HepG2 (cell line): ENCODE measurements around the gene SMARCA2. TPM values are rescaled to one million over a fixed set of nuclear protein-coding genes. Genes with fewer than 3 reads are reported as not detected.

Experiments used
- ATAC-seq: fragments of 200-7000 bp; cut with Tn5 transposase; 3 replicates; pipeline ENCODE4 v1.9.1; 2020; ENCODE audit warnings: mild to moderate bottlenecking, moderate library complexity
- BruUV-seq: library from RNA; stranded (reverse); fragments of 400-500 nt; replicated peaks from 2 replicates; lab custom pipeline; 2021; lab: Mats Ljungman, UMichigan
- CTCF ChIA-PET: fragments of 300-600 bp; formaldehyde crosslinking; extraction: SDS; loops from one replicate; lab custom pipeline; 2021; ENCODE audit warnings: low total read pairs, inconsistent platforms, low intra/inter-chr PET ratio; lab: Yijun Ruan, JAX
- POLR2A ChIA-PET: fragments of 350-600 bp; sonication (Branson Sonifier 250); formaldehyde crosslinking; loops from one replicate; lab custom pipeline; 2020; ENCODE audit warnings: antibody characterized with exemption, inconsistent platforms; lab: Yijun Ruan, JAX
- DNase-seq: peaks from one replicate; pipeline ENCODE4 v3.0.0-alpha.2; 2015; ENCODE audit warnings: low spot score
- FAIRE-seq: peaks from 3 replicates; lab custom pipeline; 2011; peaks lifted over from hg19 to GRCh38; lab: Jason Lieb, UNC
- H2AFZ ChIP-seq: one replicate; pipeline ENCODE4 v1.6.1; 2011; ENCODE audit warnings: low read length, inconsistent platforms
- H3K27ac ChIP-seq: fragments of 300-600 bp; 3 replicates; pipeline ENCODE4 v1.8.0; 2011; ENCODE audit warnings: mixed run types, mild to moderate bottlenecking, mixed read lengths, low read length, inconsistent platforms; ENCODE audit not compliant: insufficient read depth; ENCODE audit errors: extremely low read length
- H3K27me3 ChIP-seq, 2 experiments: fragments of 200-600 bp in 1 of 2; 2 replicates in 1 of 2; 3 replicates in 1 of 2; pipeline versions ENCODE4 v1.6.0 to v1.8.0; 2011; ENCODE audit warnings: low read length in 2 of 2, mild to moderate bottlenecking in 2 of 2, moderate library complexity in 2 of 2, inconsistent platforms in 1 of 2; ENCODE audit not compliant: insufficient read depth in 2 of 2, control insufficient read depth in 1 of 2
- H3K36me3 ChIP-seq, 2 experiments: fragments of 200-600 bp in 1 of 2; replicated peaks in 1 of 2; 2 replicates in 1 of 2; 3 replicates in 1 of 2; pipeline versions ENCODE4 v1.5.1 to v1.8.0; 2011; ENCODE audit warnings: low read length in 2 of 2, inconsistent platforms in 1 of 2; ENCODE audit not compliant: insufficient read depth in 2 of 2, control insufficient read depth in 1 of 2
- H3K4me1 ChIP-seq: 2 replicates; pipeline ENCODE4 v1.5.1; 2012; ENCODE audit warnings: low read length, inconsistent platforms; ENCODE audit not compliant: insufficient read depth
- H3K4me2 ChIP-seq: 2 replicates; pipeline ENCODE4 v1.6.0; 2011; ENCODE audit warnings: low read depth, low read length, inconsistent platforms
- H3K4me3 ChIP-seq, 3 experiments: fragments of 200-600 bp in 1 of 3; sonication (generic), shearing (Covaris generic) in 1 of 3; replicated peaks in 1 of 3; 2 replicates each; pipeline ENCODE4 v1.5.1; 2011 to 2016; ENCODE audit warnings: low read length in 3 of 3, inconsistent platforms in 2 of 3, low read depth in 2 of 3, mild to moderate bottlenecking in 2 of 3, control low read depth in 1 of 3, mixed read lengths in 1 of 3; ENCODE audit not compliant: insufficient read depth in 1 of 3
- H3K79me2 ChIP-seq: one replicate; pipeline ENCODE4 v1.6.1; 2011; ENCODE audit warnings: low read length, inconsistent platforms; ENCODE audit not compliant: insufficient read depth
- H3K9ac ChIP-seq: 2 replicates; pipeline ENCODE4 v1.6.0; 2011; ENCODE audit warnings: mild to moderate bottlenecking, low read depth, low read length, inconsistent platforms; ENCODE audit not compliant: insufficient read depth
- H3K9me3 ChIP-seq: 2 replicates; pipeline ENCODE4 v1.5.1; 2012; ENCODE audit warnings: mild to moderate bottlenecking, low read length
- H4K20me1 ChIP-seq: 2 replicates; pipeline ENCODE4 v1.6.0; 2011; ENCODE audit warnings: inconsistent platforms, mild to moderate bottlenecking, low read length, moderate library complexity; ENCODE audit not compliant: insufficient read depth
- DDIT3 ChIP-seq: sonication (generic); formaldehyde crosslinking; IDR thresholded peaks from 2 replicates; pipeline ENCODE4 v1.4.0; 2020; ENCODE audit warnings: mild to moderate bottlenecking, missing genetic modification reagents
- DPF2 ChIP-seq: sonication (generic); formaldehyde crosslinking; IDR thresholded peaks from 2 replicates; pipeline ENCODE4 v1.4.0; 2020; ENCODE audit warnings: mild to moderate bottlenecking, low read depth, missing genetic modification reagents, borderline replicate concordance
- DZIP1 ChIP-seq: sonication (generic); formaldehyde crosslinking; IDR thresholded peaks from 2 replicates; pipeline ENCODE4 v1.5.0; 2020; ENCODE audit warnings: mild to moderate bottlenecking, missing genetic modification reagents
- MAFG ChIP-seq: sonication (generic); formaldehyde crosslinking; IDR thresholded peaks from 2 replicates; pipeline ENCODE4 v1.5.1; 2020; ENCODE audit warnings: mild to moderate bottlenecking, missing genetic modification reagents
- MIXL1 ChIP-seq: IDR thresholded peaks from 2 replicates; pipeline ENCODE4 v1.6.1; 2016
- NFATC3 ChIP-seq: sonication (generic); formaldehyde crosslinking; IDR thresholded peaks from 2 replicates; pipeline ENCODE4 v1.5.1; 2020; ENCODE audit warnings: mild to moderate bottlenecking, missing genetic modification reagents
- RBM22 ChIP-seq: fragments of 200-400 bp; formaldehyde crosslinking; optimal IDR thresholded peaks from 2 replicates; pipeline ENCODE3; 2017; ENCODE audit warnings: mild to moderate bottlenecking, low read length, moderate library complexity
- SIN3B ChIP-seq: fragments of 150-350 bp; IDR thresholded peaks from 2 replicates; pipeline ENCODE4 v1.6.1; 2014; ENCODE audit warnings: low read length
- SMARCE1 ChIP-seq: fragments of 450-650 bp; IDR thresholded peaks from 2 replicates; pipeline ENCODE4 v1.6.1; 2017; ENCODE audit warnings: borderline replicate concordance
- TBL1XR1 ChIP-seq: fragments of 150-350 bp; IDR thresholded peaks from 2 replicates; pipeline ENCODE4 v1.6.1; 2014; ENCODE audit warnings: borderline replicate concordance, low read length; ENCODE audit not compliant: partially characterized antibody
- TCF12 ChIP-seq, 2 experiments: fragments of 450-650 bp in 1 of 2; sonication (generic) in 1 of 2; formaldehyde crosslinking in 1 of 2; IDR thresholded peaks; 2 replicates each; pipeline versions ENCODE4 v1.6.1 to v1.8.0; 2017 to 2022; ENCODE audit warnings: antibody characterized with exemption in 1 of 2, mild to moderate bottlenecking in 1 of 2, missing genetic modification reagents in 1 of 2, moderate library complexity in 1 of 2
- YEATS4 ChIP-seq: sonication (generic); formaldehyde crosslinking; IDR thresholded peaks from 2 replicates; pipeline ENCODE4 v1.4.0; 2020; ENCODE audit warnings: missing genetic modification reagents, borderline replicate concordance
- ZFP90 ChIP-seq: sonication (generic); formaldehyde crosslinking; IDR thresholded peaks from 2 replicates; pipeline ENCODE4 v1.8.0; 2022; ENCODE audit warnings: missing genetic modification reagents, mild to moderate bottlenecking, inconsistent platforms, borderline replicate concordance
- ZNF296 ChIP-seq: sonication (generic); formaldehyde crosslinking; conservative IDR thresholded peaks from 2 replicates; pipeline ENCODE4 v1.5.0; 2020; ENCODE audit warnings: mild to moderate bottlenecking, missing genetic modification reagents
- ZNF431 ChIP-seq: sonication (generic); formaldehyde crosslinking; IDR thresholded peaks from 2 replicates; pipeline ENCODE4 v1.9.0; 2022; ENCODE audit warnings: missing genetic modification reagents, low read depth, mild to moderate bottlenecking, borderline replicate concordance
- ZSCAN30 ChIP-seq: sonication (generic); formaldehyde crosslinking; IDR thresholded peaks from 2 replicates; pipeline ENCODE4 v1.5.0; 2020; ENCODE audit warnings: mild to moderate bottlenecking, missing genetic modification reagents
- WGBS: methylation state at CpG from one replicate; pipeline ENCODE4 v1.1.6; 2017; ENCODE audit warnings: low lambda C conversion rate; 5-methylcytosine and 5-hydroxymethylcytosine counted together
- in situ Hi-C: cut with HindIII; loops from 2 replicates; pipeline ENCODE4 v1.10.0; 2017; ENCODE audit warnings: low pct_unique_long_range_greater_than_20kb; ENCODE audit not compliant: extremely low pct_ligation_motif_present
- intact Hi-C: fragments of 100-400 bp; cut with micrococcal nuclease; formaldehyde crosslinking; loops from one replicate; pipeline ENCODE4 v1.10.0; 2022; ENCODE audit not compliant: unreplicated experiment
- polyA plus RNA-seq, 8 experiments: library from polyadenylated mRNA; depleted of rRNA in 3 of 8; stranded (reverse) in 7 of 8; unstranded in 1 of 8; fragments of >200 nt; fragmentation: Illumina TruSeq in 4 of 8; extraction: Trizol in 4 of 8; gene quantifications; 2 replicates each; pipeline versions ENCODE4 v1.2.1 to v1.2.3, GENCODE V29; 2011 to 2016; ENCODE audit warnings: low read depth in 4 of 8, missing spikeins in 1 of 8, mixed read lengths in 1 of 8; ENCODE audit not compliant: insufficient read depth in 1 of 8
- total RNA-seq, 5 experiments: library from RNA; depleted of rRNA; stranded (reverse); fragments of >200 nt; fragmentation: Illumina TruSeq; extraction: Trizol; gene quantifications; 2 replicates each; pipeline ENCODE4 v1.2.3, GENCODE V29; 2016; ENCODE audit warnings: low read depth in 1 of 5

The SMARCA2 gene
- total and polyA plus RNA-seq, 2 of the 13 experiments (the other 11 are each of a cell fraction or from before 2014, with no cell fraction given): 22.5 to 23.7 TPM

- H3K4me2 ChIP-seq: no peak overlapping the region
Measured at GRCh38 chr9:2213830-2214468, 198.8 kb downstream of the SMARCA2 start.

More at GRCh38 chr9:2213830-2214468, 198.8 kb downstream of the SMARCA2 start:
- WGBS: 43% methylated on average over 6 of the region's 6 CpGs
- POLR2A ChIA-PET: no interaction called here
- TF ChIP-seq YEATS4 (CRISPR knock-in tag) (no peak), DDIT3 (CRISPR knock-in tag) (no peak), ZNF431 (CRISPR knock-in tag) (no peak), ZNF296 (CRISPR knock-in tag) (no peak), NFATC3 (CRISPR knock-in tag) (no peak), TCF12 (IDR thresholded peaks at IDR 0.05) (no peak), TCF12 (CRISPR knock-in tag; IDR thresholded peaks at IDR 0.05) (no peak), RBM22 (no peak), DPF2 (no peak), ZSCAN30 (no peak), TBL1XR1 (no peak), MAFG (CRISPR knock-in tag) (no peak), SMARCE1 (no peak), SIN3B (no peak), DZIP1 (CRISPR knock-in tag) (no peak), MIXL1 (CRISPR knock-in tag) (no peak), ZFP90 (CRISPR knock-in tag) (no peak)
- no peaks in the 10 kb centered on the region for H4K20me1 ChIP-seq
- CTCF ChIA-PET: no interaction called here
- no peak overlapping the region for H3K27ac ChIP-seq
- no peak for DNase-seq
- no peak overlapping the region for H2AFZ ChIP-seq
- intact Hi-C loops (no loop called here), in situ Hi-C loops (no loop called here)
- no peak overlapping the region for H3K9ac ChIP-seq
- no peaks in the 10 kb centered on the region for H3K9me3 ChIP-seq
- no peak overlapping the region for H3K4me3 ChIP-seq
- H3K36me3 ChIP-seq: no peaks in the 10 kb centered on the region
- no peaks in the 10 kb centered on the region for H3K4me1 ChIP-seq
- H3K79me2 ChIP-seq: no peaks in the 10 kb centered on the region
- no TSS peak for BruUV-seq
- no peaks in the 10 kb centered on the region for H3K27me3 ChIP-seq
- no peak for ATAC-seq
- FAIRE-seq: no peak
